A204.1 (cell line): Measurements from ENCODE around the gene MLH3.
A peak's percentile ranks its signal among the peaks of the same experiment; 100 is the strongest.

ENCODE experiments used
- FAIRE-seq: peaks from 2 replicates; lab custom pipeline; 2012; peaks lifted over from hg19 to GRCh38; lab: Jason Lieb, UNC

The MLH3 gene

GRCh38 chr14:75066691-75067090 lies 15.4 kb upstream of the MLH3 start:
- FAIRE-seq = no peak

GRCh38 chr14:75064205-75064567 lies 12.9 kb upstream of the MLH3 start:
- no peak for FAIRE-seq

DNA sequence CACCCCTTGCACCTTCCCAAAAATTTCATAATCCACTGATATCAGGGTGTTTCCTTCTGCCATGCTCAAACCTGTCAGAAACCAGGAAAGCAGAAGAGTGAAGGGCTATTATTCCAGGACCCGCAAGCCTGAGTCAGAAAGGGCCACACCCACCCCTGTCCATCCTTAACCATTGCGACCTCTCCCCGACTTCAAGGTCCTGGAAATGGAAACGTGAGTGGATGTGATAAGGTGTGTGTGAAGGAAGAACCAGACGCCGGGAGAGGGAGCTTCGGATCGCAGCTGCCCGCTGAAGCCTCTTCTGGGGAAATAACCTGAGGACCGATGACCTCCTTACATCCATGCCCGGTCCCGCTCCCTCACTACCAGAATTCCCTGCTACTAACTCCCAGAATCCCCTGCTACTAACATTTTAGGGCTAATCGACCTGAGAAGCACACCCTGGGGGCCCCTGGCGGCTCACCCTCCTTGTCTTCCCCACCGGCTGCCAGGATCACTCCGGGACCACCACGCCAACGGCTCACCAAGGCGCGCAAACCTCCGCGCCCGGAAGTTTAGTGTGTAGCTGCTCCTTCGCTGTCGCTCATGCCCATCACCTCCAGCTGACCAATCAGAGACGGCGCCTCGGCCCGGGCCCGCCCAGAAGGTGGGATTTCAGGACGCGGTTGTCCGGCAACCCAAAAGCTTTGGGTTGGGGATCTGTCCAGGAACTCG lies 12.4 kb upstream of the MLH3 start, which contains the start of gene ACYP1:
Gene ACYP1 (minus strand): TSS at position 534 of the 714 bp plus-strand sequence. CDS start 471 bp downstream, at position 63.
- peak; percentile 48 for FAIRE-seq

DNA sequence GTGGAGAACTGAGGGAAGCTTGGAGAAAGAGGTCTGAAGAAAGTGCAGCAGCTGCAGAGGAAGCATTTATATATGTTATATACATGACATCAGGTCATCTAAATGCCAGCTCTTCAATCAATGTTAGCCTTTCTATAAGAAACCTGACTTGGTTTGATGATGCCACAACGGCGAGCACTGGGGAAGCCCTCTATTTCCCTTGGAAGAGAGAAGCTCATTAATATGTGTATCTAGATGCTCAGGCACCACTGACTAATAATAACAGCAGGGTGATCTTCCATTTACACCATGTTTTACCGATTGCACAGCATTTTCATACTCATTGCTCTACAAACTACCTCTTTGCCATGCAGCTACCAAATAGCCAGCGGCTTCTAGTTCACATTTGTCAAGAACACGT lies 11.7 kb upstream of the MLH3 start:
- FAIRE-seq = no peak

- no peak for FAIRE-seq
Observed at GRCh38 chr14:75060420-75060819, 9.2 kb upstream of the MLH3 start.

DNA sequence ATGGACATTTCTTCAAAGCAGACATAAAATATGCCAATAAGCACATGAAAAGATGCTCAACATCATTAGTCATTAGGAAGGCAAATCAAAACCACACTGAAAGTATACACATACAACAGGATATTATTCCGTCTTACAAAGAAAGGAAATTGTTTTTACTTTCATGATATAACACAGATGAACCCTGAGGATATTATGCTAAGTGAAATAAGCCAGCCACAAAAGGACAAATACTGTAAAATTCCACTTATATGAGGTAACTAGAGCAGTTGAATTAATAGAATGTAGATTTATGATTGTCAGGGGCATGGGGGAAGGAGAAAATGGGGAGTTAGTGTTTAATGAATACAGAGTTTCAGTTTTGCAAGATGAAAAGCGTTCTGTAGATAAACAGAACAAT lies 8.4 kb upstream of the MLH3 start:
- FAIRE-seq = no peak

- no peak for FAIRE-seq
Observed at GRCh38 chr14:75054421-75054820, 3.2 kb upstream of the MLH3 start.

DNA sequence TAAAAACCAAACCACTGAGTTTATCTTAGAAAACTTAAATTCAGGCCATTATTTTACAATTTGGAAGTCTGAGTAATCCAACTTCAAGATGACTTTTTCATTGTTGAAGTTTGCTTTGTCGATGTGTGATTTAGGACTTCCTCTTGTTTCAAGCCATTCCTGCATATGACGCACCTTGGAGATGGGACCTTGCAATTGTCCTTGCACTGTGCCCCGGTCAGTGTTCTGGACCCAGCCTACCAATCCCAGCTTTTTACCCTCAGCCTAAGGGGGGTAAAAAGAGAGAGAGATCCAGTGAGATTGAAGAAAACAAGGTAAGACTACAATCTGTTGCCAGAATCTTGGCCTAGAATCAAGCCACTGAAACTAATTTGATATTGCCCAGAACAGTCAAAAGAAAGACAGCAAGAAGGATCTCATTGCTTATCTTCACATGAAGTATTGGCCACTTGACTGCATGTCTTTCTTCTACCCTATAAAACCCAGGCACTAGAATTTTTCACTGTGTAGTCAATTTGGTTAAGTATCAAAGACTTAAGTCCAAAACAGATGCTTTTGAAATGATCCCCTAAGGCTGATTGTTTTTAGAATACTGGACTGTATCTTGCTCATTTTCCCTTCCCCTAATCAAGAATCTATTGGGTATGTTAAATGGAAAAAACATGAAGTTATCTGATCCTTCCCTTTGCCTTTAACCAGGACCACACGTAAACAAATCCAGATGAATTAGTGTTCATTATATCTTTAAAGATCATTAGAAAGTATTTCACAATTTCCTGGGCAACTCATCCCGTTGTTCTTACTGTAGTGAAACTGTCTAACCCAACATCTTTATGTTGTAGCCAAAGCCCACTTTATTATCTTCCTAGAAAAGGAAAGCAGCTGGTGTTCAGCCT lies 2.4 kb upstream of the MLH3 start:
- no peak for FAIRE-seq

DNA sequence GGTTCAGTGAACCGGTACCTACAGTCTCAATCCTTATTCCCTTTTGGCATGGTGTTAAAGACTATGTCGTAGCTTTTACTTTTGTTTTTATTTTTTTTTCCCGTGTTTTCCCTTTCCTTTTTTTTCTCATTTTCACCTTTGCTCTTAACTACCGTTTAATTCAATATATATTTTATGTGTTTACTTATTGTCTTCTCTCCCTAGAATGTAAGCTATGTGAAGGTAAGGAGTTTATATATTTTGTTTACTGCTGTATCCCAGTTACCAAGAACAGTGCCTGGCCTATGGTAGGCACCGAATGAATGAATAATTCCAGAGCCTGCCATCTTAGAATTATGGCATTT lies 261 bp upstream of the MLH3 start:
- FAIRE-seq = peak; percentile 67

- no peak for FAIRE-seq
Observed at GRCh38 chr14:75049731-75050201, 1.5 kb downstream of the MLH3 start.

DNA sequence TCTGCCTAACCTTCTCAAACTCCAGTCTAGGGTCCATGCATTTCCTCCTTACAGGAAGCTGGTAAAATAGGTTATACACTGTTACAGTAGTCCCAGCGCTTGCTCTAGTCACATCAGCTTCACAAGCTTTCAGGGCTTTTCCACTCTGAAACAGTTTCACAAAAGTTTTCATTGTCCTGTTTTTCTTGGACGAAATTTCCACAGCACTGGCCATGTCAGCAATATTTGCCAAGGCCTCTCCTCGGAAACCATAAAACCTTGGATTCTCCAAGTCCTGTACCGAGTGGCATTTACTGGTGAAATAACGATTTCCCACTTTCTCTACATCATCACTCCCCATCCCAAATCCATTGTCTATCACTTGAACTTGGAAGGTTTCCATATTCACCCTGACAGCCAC lies 2.1 kb downstream of the MLH3 start:
- FAIRE-seq = no peak

DNA sequence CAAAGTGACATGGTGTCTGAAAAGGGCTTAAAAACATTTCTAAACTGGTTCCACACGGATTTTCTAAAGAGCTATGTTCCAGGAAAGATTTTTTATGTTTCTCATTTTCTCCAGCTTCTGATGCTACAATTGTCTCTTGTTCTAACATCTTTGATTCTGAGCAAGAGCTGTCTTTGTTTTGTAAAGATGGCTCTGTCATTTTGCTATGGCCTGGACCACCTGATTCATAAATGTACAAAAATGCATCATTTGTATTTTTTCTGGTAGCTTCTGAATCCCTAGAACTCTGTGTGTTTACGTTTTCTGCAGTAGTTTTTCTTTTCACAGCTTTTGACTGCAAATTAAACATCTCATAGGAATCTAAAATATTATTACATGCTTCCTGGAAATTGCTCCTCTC lies 3.2 kb downstream of the MLH3 start:
- no peak for FAIRE-seq

GRCh38 chr14:75047506-75047905 lies 3.8 kb downstream of the MLH3 start:
- FAIRE-seq = no peak

DNA sequence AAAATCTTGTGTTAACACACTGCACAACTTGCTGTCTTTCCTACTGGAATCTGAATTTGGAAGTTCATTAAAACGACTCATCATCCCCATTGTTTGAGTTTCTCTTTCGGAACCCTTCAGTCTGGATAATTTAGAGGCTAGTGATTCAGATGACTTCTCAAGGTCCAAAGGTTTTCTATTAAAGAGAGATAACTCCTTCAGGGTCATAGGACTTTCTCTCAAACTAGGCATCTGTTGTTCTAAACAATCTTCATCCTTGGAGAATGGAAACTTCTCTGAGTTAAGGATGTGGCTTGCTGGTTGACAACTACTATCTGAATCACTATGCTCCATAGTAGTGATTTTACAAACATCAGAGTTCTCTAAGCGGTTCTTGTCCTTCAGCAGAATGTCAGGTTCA lies 4.4 kb downstream of the MLH3 start:
- FAIRE-seq = no peak

DNA sequence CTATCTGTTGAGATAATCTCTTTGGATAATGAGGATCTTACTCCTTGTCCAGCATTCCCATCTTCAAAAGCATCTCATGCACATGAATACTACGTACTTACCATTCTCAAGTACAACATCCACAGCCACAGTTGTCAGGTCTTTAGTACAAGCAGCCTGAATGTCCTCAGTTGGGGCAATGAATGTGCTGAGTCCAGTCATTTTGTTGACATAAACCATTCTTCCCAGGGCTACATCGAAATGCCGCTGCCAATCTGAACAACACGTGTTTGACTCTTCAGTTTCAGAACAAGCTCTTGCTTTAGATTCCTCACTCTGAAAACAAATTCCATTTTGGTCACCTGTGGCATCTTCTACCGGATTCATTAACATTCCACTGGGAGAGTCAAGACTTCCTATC lies 5.0 kb downstream of the MLH3 start:
- FAIRE-seq = no peak

GRCh38 chr14:75044752-75045151 lies 6.5 kb downstream of the MLH3 start:
- FAIRE-seq = no peak

- no peak for FAIRE-seq
Observed at GRCh38 chr14:75044322-75044721, 6.9 kb downstream of the MLH3 start.

GRCh38 chr14:75042035-75042434 lies 9.2 kb downstream of the MLH3 start:
- no peak for FAIRE-seq

GRCh38 chr14:75041613-75042012 lies 9.7 kb downstream of the MLH3 start:
- FAIRE-seq = no peak

- no peak for FAIRE-seq
Observed at GRCh38 chr14:75040959-75041358, 10.3 kb downstream of the MLH3 start.

GRCh38 chr14:75040507-75040906 lies 10.8 kb downstream of the MLH3 start:
- FAIRE-seq = no peak

DNA sequence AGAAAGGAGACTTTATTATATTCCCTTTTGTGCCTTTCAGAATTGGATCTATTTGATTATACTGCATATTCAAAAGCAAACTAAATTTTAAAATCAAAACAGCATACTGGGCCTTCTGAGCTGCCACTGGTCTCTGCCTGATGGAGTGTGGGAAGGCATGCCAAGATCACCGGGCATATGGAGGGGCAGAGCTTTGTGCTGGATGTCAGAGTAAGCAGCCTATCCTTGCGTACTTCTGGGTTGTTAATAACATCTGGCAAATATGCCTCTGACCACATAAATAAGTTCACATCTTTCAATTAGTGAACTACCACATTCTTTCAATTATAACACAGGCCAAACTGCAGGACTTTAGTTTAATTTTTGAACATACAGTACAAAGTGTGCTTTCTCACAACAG lies 18.3 kb downstream of the MLH3 start:
- FAIRE-seq = no peak

- FAIRE-seq = no peak
Observed at GRCh38 chr14:75030147-75030546, 21.1 kb downstream of the MLH3 start.

GRCh38 chr14:75025876-75026275 lies 25.4 kb downstream of the MLH3 start:
- no peak for FAIRE-seq
